NOMO-1 treated with dmso at 0.1 percent for 144 hours (cell line): ENCODE data around the gene PRX.
"Not testable (repeated sequence)": the region's sequence is repeated elsewhere in the genome, so short reads cannot be mapped to it uniquely, and the experiment has no call there.

Experiments
- DNase-seq: peaks from one replicate; lab custom pipeline; 2025; ENCODE audit not compliant: unreplicated experiment; lab: John Stamatoyannopoulos, UW

Gene PRX, protein sequence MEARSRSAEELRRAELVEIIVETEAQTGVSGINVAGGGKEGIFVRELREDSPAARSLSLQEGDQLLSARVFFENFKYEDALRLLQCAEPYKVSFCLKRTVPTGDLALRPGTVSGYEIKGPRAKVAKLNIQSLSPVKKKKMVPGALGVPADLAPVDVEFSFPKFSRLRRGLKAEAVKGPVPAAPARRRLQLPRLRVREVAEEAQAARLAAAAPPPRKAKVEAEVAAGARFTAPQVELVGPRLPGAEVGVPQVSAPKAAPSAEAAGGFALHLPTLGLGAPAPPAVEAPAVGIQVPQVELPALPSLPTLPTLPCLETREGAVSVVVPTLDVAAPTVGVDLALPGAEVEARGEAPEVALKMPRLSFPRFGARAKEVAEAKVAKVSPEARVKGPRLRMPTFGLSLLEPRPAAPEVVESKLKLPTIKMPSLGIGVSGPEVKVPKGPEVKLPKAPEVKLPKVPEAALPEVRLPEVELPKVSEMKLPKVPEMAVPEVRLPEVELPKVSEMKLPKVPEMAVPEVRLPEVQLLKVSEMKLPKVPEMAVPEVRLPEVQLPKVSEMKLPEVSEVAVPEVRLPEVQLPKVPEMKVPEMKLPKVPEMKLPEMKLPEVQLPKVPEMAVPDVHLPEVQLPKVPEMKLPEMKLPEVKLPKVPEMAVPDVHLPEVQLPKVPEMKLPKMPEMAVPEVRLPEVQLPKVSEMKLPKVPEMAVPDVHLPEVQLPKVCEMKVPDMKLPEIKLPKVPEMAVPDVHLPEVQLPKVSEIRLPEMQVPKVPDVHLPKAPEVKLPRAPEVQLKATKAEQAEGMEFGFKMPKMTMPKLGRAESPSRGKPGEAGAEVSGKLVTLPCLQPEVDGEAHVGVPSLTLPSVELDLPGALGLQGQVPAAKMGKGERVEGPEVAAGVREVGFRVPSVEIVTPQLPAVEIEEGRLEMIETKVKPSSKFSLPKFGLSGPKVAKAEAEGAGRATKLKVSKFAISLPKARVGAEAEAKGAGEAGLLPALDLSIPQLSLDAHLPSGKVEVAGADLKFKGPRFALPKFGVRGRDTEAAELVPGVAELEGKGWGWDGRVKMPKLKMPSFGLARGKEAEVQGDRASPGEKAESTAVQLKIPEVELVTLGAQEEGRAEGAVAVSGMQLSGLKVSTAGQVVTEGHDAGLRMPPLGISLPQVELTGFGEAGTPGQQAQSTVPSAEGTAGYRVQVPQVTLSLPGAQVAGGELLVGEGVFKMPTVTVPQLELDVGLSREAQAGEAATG (N-terminal part only)

DNA sequence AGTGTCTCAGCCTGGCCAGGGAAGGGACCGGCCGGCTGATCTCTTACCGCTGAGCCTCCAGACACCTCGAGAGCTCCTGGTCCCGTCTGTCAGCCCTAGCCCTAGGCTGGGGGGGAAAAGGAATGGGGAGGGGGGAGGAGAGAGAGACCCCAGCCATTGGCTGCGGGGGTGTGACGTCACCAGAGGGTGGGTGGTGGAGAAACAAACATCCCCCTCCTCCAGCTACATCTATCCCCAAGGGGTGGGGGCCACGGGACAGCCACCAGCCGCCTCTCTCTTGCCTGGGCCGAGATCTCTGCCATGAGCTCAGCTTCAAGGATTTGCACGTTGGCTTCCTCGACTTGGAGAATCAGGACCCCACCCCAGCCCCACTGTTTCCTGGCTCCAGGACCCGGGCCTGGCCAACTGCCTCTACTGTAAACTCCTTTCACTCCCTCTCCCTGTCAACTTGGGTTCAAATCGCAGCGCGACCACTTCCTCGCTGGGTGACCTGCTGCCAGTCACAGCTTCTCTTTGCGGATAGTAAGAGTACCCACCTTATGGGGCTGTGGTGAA lies at the start of gene PRX:
Gene PRX, minus strand, starts transcription at position 88 of the 555 bp plus-strand sequence. CDS start 5,446 bp downstream, outside the sequence.
- DNase-seq: no peak

DNA sequence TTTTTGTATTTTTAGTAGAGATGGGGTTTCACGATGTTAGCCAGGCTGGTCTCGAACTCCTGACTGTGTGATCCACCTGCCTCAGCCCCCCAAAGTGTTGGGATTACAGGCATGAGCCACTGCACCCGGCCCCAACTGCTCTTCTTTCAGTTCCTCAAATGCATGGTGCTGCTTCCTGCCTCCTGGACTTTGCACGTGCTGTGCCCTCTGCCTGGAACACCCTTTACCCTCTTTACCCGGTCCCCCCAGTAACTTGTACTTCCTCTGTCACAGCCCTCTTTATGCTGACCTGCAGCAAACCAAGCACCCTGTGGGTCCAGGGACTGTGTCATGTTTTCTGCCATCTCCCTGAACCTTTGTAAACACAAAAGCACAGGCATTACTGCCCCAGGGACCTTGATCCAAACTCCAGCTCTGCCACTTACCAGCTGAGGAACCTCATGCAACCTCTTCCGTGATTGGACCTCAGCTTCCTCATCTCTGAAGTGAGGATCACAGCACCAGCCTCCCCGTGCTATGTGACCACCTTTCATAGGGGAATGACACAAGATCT lies 48.6 kb upstream of the PRX start:
- DNase-seq: peak; percentile 57

DNA sequence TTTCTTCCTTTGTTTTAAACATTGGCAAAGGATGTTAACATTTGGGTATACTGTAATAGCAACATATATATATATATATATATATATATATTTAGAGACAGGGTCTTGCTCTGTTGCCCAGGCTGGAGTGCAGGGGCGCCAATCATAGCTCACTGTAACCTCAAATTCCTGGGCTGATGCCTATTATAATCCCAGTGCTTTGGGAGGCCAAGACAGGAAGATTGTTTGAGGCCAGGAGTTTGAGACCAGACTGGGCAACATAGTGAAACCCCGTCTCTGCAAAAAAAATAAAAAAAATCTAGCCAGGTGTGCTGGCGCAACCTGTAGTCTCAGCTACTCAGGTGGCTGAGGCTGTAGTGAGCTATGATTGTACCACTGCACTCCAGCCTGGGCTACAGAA lies 47.0 kb upstream of the PRX start:
- no peak for DNase-seq

GRCh38 chr19:40458597-40458974 lies 45.4 kb upstream of the PRX start:
- DNase-seq: no peak

- no peak for DNase-seq
Measured at GRCh38 chr19:40457953-40458596, 44.9 kb upstream of the PRX start.

GRCh38 chr19:40457048-40457447 lies 43.9 kb upstream of the PRX start:
- no peak for DNase-seq

DNA sequence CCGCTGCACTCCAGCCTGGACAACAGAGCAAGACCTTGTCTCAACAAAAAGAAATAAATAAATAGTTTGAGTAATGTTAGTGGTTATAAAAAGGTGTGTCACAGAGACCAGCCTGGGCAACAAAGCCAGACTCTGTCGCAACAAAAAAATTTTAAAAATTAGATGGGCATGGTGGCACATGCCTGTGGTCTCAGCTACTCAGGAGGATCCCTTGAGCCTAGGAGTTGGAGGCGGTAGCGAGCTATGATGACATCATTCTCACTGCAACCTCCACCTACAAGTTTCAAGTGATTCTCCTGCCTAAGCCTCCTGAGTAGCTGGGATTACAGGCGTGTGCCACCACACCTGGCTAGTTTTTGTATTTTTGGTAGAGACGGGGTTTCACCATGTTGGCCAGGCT lies 40.8 kb upstream of the PRX start:
- DNase-seq: not testable (repeated sequence)

DNA sequence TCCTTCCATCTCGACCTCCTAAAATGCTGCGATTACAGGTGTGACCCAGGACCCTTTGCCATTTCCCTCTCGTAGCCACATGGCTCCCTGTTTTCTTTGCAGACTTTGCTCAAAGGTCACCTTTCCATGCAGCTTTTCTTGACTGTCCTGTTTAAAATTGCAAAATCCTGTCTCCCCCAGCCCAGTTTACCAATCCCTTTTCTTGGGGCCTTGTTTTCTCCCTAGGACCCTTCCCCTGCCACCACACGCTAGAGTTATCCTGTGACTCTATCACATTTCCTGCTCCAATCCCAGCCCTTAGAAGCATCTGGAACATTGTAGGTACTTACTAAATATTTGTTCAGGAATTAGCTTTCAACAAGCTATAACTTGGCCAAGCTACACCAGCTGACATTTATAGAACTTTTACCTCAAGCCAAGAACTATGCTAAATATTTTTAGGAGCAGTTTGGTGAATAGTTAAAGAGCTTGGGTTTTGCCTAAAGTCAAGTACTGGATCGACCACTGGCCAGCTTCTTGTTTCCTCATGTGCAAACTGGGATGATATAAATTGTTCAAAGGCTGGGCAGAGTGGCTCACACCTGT lies 40.1 kb upstream of the PRX start:
- DNase-seq: no peak

DNA sequence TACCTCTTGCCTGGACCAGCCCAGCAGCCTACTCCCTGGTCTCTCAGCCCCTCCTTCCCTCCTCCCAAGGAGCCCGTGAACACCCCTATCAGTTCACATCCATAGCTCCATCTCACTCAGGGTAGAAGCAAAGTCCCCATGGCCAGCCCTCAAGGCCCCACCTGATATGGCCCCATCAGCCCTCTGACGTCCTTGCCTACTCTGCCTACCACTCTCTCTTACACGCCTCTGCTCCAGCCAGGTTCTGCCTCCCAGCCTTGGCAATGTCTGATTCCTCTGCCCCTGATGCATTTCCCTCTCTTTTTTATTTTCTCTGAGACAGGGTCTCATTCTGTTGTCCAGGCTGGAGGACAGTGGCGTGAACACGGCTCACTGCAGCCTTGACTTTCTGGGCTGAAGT lies 38.8 kb upstream of the PRX start:
- DNase-seq: no peak

DNA sequence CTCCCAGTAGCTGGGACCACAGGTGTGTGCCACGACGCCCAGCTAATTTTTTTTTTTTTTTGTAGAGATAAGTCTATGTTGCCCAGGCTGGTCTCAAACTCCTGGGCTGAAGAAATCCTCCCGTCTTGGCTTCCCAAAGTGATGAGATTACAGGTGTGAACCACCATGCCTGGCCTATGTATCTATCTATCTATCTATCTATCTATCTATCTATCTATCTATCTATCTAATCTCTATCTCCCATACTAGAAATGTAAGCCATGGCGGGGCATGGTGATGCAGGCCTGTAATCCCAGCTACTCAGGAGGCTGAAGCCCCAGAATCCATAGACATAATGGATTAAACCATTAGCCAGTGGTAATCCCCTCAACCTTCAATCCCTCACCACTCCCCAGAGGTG lies 37.5 kb upstream of the PRX start:
- no peak for DNase-seq

- DNase-seq: no peak
Measured at GRCh38 chr19:40449506-40449905, 36.3 kb upstream of the PRX start.

DNA sequence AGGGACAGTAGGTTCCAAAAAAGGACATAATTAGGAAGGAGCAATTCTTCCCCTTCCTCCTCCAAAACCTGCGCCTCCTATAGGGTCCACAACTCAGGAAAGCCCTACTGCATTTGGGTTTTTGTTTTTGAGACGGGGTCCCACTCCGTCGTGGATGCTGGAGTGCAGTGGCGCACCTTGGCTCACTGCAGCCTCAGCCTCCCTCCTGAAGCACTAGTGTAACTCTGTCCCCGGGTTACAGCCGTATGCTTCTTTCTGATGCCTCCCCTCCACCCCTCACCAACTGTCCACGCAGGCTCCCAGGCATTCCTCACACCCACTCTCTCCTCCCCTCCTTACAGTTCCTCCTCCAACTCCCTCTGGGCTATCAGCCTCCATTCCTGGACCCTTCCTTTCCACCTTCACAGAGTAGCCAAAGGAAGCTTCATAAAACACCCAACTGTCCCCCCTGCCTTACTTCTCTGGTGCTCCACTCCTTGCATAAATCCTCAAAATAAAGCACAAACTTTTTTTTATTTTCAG lies 33.1 kb upstream of the PRX start:
- DNase-seq: no peak

- no peak for DNase-seq
Measured at GRCh38 chr19:40445780-40446262, 32.6 kb upstream of the PRX start.

DNA sequence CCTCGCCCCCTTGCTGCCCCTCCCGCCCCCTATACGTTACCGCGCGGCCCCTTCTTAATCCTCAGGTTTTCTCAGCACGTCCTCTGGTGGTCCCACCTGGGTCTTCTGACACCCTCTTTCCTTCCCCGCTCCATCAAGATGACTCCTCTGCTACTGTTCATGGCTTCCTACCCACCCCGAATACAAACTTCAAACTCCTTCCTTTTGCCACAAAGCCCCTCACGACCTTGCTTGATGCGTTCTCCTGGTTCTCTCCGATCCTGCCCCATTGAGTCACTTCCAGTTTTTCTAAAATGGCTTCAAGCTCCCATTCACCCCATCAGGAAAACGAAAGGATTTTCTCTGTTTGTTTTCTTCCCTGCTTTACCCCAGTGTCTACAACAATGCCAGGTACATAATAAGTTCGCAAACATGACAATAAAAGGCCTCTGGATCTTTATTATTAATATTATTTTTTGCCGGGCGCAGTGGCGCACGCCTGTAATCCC lies 31.7 kb upstream of the PRX start:
- no peak for DNase-seq

DNA sequence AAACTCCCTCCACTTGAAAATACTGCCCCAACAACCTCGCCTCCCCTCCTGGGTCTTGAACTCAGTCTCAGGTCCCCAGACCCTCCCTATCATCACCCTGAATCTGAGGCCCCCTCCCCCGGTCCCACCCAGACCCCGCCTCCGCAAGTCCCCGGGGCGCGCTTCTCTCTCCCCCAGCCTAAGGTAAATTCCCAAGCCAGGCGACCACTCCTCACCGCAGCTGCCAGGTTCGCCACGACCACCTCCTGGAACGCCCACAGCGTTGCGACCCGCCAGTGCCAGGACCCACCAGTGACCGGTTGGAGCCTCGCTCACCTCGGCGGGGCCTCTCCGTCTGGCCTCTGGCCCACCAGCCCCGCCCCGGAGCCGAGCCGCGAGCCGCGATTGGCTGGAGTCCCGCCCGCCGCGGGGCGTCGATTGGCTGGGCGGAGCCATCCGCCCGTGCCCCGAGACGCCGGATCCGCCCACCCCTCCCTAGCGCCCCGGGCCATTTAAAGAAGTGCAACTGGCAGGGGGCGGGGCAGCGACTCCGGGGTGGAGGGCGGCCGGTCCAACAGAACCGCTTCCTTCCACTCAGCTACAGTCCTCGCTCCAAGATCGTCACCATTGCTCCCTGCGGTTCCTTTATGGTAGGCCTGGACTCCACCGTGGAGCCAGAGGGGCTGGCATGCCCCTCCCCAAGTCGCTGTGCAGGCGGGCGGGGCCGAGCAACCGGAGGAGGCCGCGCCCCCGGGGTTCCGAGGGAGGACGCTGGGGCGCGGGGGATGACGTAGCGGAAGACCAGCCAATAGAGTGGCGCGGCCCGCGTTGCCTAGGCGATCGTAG lies 31.0 kb upstream of the PRX start, which contains the start of gene SERTAD3:
Gene SERTAD3, minus strand, starts transcription at position 336 of the 825 bp plus-strand sequence. CDS start 2,255 bp downstream, outside the sequence.
- DNase-seq: peak; percentile 93

DNA sequence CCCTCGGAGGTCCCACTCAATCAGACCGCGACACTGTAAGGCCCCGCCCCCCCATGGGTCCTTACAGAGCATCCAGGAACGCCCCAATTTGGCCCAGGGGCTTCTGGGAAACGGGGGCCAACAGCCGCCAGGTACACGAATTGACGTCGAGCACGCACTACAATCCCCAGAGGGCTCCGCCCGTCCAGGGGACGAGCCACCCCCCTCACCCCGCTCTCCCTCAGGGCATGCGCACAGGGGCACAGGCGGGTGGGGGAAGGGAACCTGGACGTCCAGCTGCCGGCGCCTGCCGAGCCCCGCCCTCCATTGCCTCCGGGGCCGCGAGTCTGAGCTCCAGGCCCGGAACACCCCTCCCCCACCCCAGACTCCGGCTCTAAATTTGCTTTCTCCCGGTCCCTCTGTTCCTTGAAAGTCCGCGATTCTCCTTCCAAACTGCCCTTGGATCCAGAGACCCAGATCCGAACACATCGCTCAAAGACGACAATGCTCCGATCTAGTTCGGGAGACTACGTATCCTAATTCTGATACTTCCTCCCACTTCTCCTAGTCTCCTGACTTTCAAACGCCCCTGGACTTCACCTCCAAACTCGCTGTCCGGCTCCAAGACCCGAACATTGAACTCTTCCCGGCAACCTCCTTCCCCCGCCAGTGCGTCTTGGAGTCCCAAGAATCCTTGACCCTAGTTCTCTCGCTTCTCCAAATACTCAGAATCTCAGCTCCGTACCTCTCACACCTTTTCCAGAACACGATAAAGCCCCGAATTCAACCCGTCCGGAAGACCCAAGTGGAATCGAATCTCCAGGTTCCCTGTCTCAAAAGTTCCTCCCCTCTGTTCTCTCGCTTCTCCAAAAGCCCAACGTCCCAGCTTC lies 30.2 kb upstream of the PRX start:
- peak; percentile 99 for DNase-seq
